OCI-LY1 (cell line): ENCODE data around the gene RELB.

Experiments used
- H2AFZ ChIP-seq: fragments of 200-600 bp; sonication (generic), shearing (Covaris generic); 2 replicates; pipeline ENCODE4 v1.6.0; 2014; ENCODE audit warnings: antibody characterized with exemption, mild to moderate bottlenecking, low read length
- H3F3A ChIP-seq: fragments of 200-600 bp; sonication (generic), shearing (Covaris generic); 2 replicates; pipeline ENCODE4 v1.6.0; 2014; ENCODE audit warnings: mild to moderate bottlenecking, antibody characterized with exemption, low read length, moderate library complexity; ENCODE audit not compliant: insufficient read depth
- H3K27ac ChIP-seq: fragments of 200-600 bp; sonication (generic); 2 replicates; pipeline ENCODE4 v1.5.1; 2014; ENCODE audit warnings: low read length, mixed run types, mild to moderate bottlenecking, low read depth; ENCODE audit not compliant: poor library complexity, severe bottlenecking
- H3K27me3 ChIP-seq: fragments of 200-600 bp; sonication (generic); 2 replicates; pipeline ENCODE4 v1.6.0; 2014; ENCODE audit warnings: antibody characterized with exemption, mild to moderate bottlenecking, low read length, moderate library complexity; ENCODE audit not compliant: insufficient read depth
- H3K36me3 ChIP-seq: fragments of 200-600 bp; sonication (generic); 2 replicates; pipeline ENCODE4 v1.6.1; 2014; ENCODE audit warnings: mild to moderate bottlenecking, antibody characterized with exemption, low read length, moderate library complexity, mixed read lengths; ENCODE audit not compliant: insufficient read depth
- H3K4me1 ChIP-seq: fragments of 200-600 bp; sonication (generic); 2 replicates; pipeline ENCODE4 v1.5.1; 2014; ENCODE audit warnings: mild to moderate bottlenecking, low read length, moderate library complexity; ENCODE audit not compliant: insufficient read depth, severe bottlenecking
- H3K4me2 ChIP-seq: fragments of 200-600 bp; sonication (generic), shearing (Covaris generic); 2 replicates; pipeline ENCODE4 v1.6.1; 2014; ENCODE audit warnings: low read length
- H3K4me3 ChIP-seq: fragments of 200-600 bp; sonication (generic); 2 replicates; pipeline ENCODE4 v1.5.1; 2014; ENCODE audit warnings: low read length, low read depth, mild to moderate bottlenecking, mixed read lengths; ENCODE audit not compliant: poor library complexity, severe bottlenecking
- H3K79me2 ChIP-seq: fragments of 200-600 bp; shearing (Covaris generic); 2 replicates; pipeline ENCODE4 v1.6.1; 2016; ENCODE audit warnings: mixed run types, low read length, mixed read lengths; ENCODE audit not compliant: insufficient read depth
- H3K9ac ChIP-seq: fragments of 200-600 bp; sonication (generic), shearing (Covaris generic); 2 replicates; pipeline ENCODE4 v1.6.1; 2014; ENCODE audit warnings: mild to moderate bottlenecking, low read length, mixed read lengths
- H3K9me2 ChIP-seq: fragments of 200-600 bp; sonication (generic), shearing (Covaris generic); 2 replicates; pipeline ENCODE4 v1.6.1; 2014; ENCODE audit warnings: low read depth, mild to moderate bottlenecking, low read length, mixed read lengths
- H3K9me3 ChIP-seq: fragments of 200-600 bp; shearing (Covaris generic); 2 replicates; pipeline ENCODE4 v1.6.1; 2014; ENCODE audit warnings: low read length, mixed read lengths
- H4K20me1 ChIP-seq: fragments of 200-600 bp; sonication (generic), shearing (Covaris generic); 2 replicates; pipeline ENCODE4 v1.6.0; 2016; ENCODE audit warnings: mild to moderate bottlenecking, low read length; ENCODE audit not compliant: insufficient read depth
- CTCF ChIP-seq: fragments of 200-600 bp; sonication (generic), shearing (Covaris generic); IDR thresholded peaks from 2 replicates; pipeline ENCODE4 v1.5.1; 2017; ENCODE audit warnings: mild to moderate bottlenecking, antibody characterized with exemption, low read length, moderate library complexity, mixed read lengths
- EZH2 ChIP-seq: fragments of 200-600 bp; sonication (generic), shearing (Covaris generic); IDR thresholded peaks from 2 replicates; pipeline ENCODE4 v1.8.0; 2017; ENCODE audit warnings: borderline replicate concordance, mixed run types, mild to moderate bottlenecking, antibody characterized with exemption, low read length, moderate library complexity, mixed read lengths

RELB gene

GRCh38 chr19:45070861-45071544 is 69.7 kb downstream of the RELB start:
- peaks cover 70% of the 10 kb centered on the region for H3K36me3 ChIP-seq
- H2AFZ ChIP-seq, result no peak overlapping the region
- no peak overlapping the region for H3K4me2 ChIP-seq
- H3K4me1 ChIP-seq, result peaks cover 44% of the 10 kb centered on the region
- H3K4me3 ChIP-seq, result no peak overlapping the region
- no peaks in the 10 kb centered on the region for H3K27me3 ChIP-seq
- H3K27ac ChIP-seq, result peak overlapping the region; percentile 73
- TF ChIP-seq EZH2 (no peak), CTCF (no peak)
- no peak overlapping the region for H3K9ac ChIP-seq
- H4K20me1 ChIP-seq, result no peaks in the 10 kb centered on the region
- H3F3A ChIP-seq, result 0 out of 2 replicates have a peak, but pooled peaks cover 6% of the 10 kb centered on the region
- no peaks in the 10 kb centered on the region for H3K9me2 ChIP-seq
- H3K9me3 ChIP-seq, result no peaks in the 10 kb centered on the region
- H3K79me2 ChIP-seq, result no peaks in the 10 kb centered on the region

GRCh38 chr19:45071545-45071938 is 70.3 kb downstream of the RELB start:
- Histone ChIP-seq H3K27me3 (no peaks in the 10 kb centered on the region), H3K4me2 (peak overlapping the region; percentile 26), H3K4me3 (no peak overlapping the region), H2AFZ (no peak overlapping the region), H3F3A (0 out of 2 replicates have a peak, but pooled peaks cover 6% of the 10 kb centered on the region), H3K9me2 (no peaks in the 10 kb centered on the region), H3K27ac (peak overlapping the region; percentile 73), H4K20me1 (no peaks in the 10 kb centered on the region), H3K79me2 (no peaks in the 10 kb centered on the region), H3K36me3 (peaks cover 69% of the 10 kb centered on the region), H3K9me3 (no peaks in the 10 kb centered on the region), H3K9ac (peak overlapping the region; percentile 2; the same call in 1 of the 2 replicates), H3K4me1 (peaks cover 46% of the 10 kb centered on the region)
- no peak for TF ChIP-seq CTCF
- no peak for TF ChIP-seq EZH2

- Histone ChIP-seq H3K9me3 (no peaks in the 10 kb centered on the region), H4K20me1 (no peaks in the 10 kb centered on the region), H3K4me2 (peak overlapping the region; percentile 26), H3K27ac (peak overlapping the region; percentile 73), H2AFZ (no peak overlapping the region), H3K9me2 (no peaks in the 10 kb centered on the region), H3K79me2 (no peaks in the 10 kb centered on the region), H3K27me3 (no peaks in the 10 kb centered on the region), H3K4me3 (no peak overlapping the region), H3K9ac (peak overlapping the region; percentile 2; the same call in 1 of the 2 replicates), H3K4me1 (peaks cover 52% of the 10 kb centered on the region), H3K36me3 (peaks cover 63% of the 10 kb centered on the region), H3F3A (peaks cover 8% of the 10 kb centered on the region; the same call in 1 of the 2 replicates)
- no peak for TF ChIP-seq EZH2
- TF ChIP-seq CTCF, result peak; percentile 59
Observed at GRCh38 chr19:45071969-45072790, 70.9 kb downstream of the RELB start.
